GM18873 (cell line): ENCODE measurements around the gene MYO5C.

ENCODE experiments used
- ATAC-seq: cut with Tn5 transposase; IDR thresholded peaks from one replicate; pipeline ENCODE4 v1.9.1; 2021; ENCODE audit warnings: mild to moderate bottlenecking, moderate library complexity, moderate number of reproducible peaks; ENCODE audit not compliant: unreplicated experiment, low FRiP score

MYO5C gene

GRCh38 chr15:52153900-52154895, 141.4 kb downstream of the MYO5C start:
- no peak for ATAC-seq

- ATAC-seq, result no peak
Measured at GRCh38 chr15:52151353-52151752, 144.3 kb downstream of the MYO5C start.

GRCh38 chr15:52150871-52151270, 144.7 kb downstream of the MYO5C start:
- no peak for ATAC-seq

GRCh38 chr15:52150043-52150825, 145.4 kb downstream of the MYO5C start:
- no peak for ATAC-seq

GRCh38 chr15:52148403-52148802, 147.2 kb downstream of the MYO5C start:
- ATAC-seq, result no peak

- ATAC-seq, result no peak
Measured at GRCh38 chr15:52146776-52147175, 148.8 kb downstream of the MYO5C start.

- ATAC-seq, result no peak
Measured at GRCh38 chr15:52146261-52146660, 149.3 kb downstream of the MYO5C start.

- no peak for ATAC-seq
Measured at GRCh38 chr15:52144656-52145178, 150.9 kb downstream of the MYO5C start.

GRCh38 chr15:52143873-52144272, 151.7 kb downstream of the MYO5C start:
- no peak for ATAC-seq
